MCF 10A (cell line): Measurements from ENCODE around the gene PROSER2. TPM values are rescaled to one million over a fixed set of nuclear protein-coding genes. Genes with fewer than 3 reads are reported as not detected.

Experiments
- BruUV-seq: library from RNA; stranded (reverse); fragments of 400-500 nt; replicated peaks from 2 replicates; lab custom pipeline; 2021; lab: Mats Ljungman, UMichigan
- CTCF ChIA-PET: fragments of 300-600 bp; sonication (Branson Sonifier 250); formaldehyde crosslinking; extraction: SDS; loops from one replicate; lab custom pipeline; 2021; ENCODE audit warnings: antibody characterized with exemption, inconsistent platforms; lab: Yijun Ruan, JAX
- POLR2A ChIA-PET: fragments of 300-600, 350-650 bp; sonication (Branson Sonifier 250); formaldehyde crosslinking; extraction: SDS; loops from one replicate; lab custom pipeline; 2020; ENCODE audit warnings: antibody characterized with exemption, inconsistent platforms; lab: Yijun Ruan, JAX
- DNase-seq: peaks from one replicate; pipeline ENCODE4 v3.0.0-alpha.2; 2018; ENCODE audit not compliant: unreplicated experiment
- H3K27ac Mint-ChIP-seq: one replicate; pipeline ENCODE4 v1.8.0; 2022; ENCODE audit warnings: mild to moderate bottlenecking, low read depth, mixed read lengths; ENCODE audit not compliant: unreplicated experiment
- H3K27me3 Mint-ChIP-seq: one replicate; pipeline ENCODE4 v1.8.0; 2022; ENCODE audit warnings: mixed read lengths; ENCODE audit not compliant: insufficient read depth, unreplicated experiment
- H3K36me3 Mint-ChIP-seq: one replicate; pipeline ENCODE4 v1.8.0; 2022; ENCODE audit warnings: mild to moderate bottlenecking, moderate library complexity, mixed read lengths; ENCODE audit not compliant: insufficient read depth, unreplicated experiment
- H3K4me1 Mint-ChIP-seq: one replicate; pipeline ENCODE4 v1.8.0; 2022; ENCODE audit warnings: mixed read lengths; ENCODE audit not compliant: insufficient read depth, unreplicated experiment
- H3K4me3 Mint-ChIP-seq: one replicate; pipeline ENCODE4 v1.8.0; 2022; ENCODE audit warnings: mild to moderate bottlenecking, moderate library complexity, mixed read lengths; ENCODE audit not compliant: unreplicated experiment
- H3K9me3 Mint-ChIP-seq: one replicate; pipeline ENCODE4 v1.8.0; 2022; ENCODE audit warnings: mixed read lengths; ENCODE audit not compliant: unreplicated experiment
- CTCF ChIP-seq: fragments of 200-600 bp; IDR thresholded peaks from one replicate; pipeline ENCODE4 v1.8.0; 2022; ENCODE audit warnings: antibody characterized with exemption, mild to moderate bottlenecking; ENCODE audit not compliant: unreplicated experiment
- intact Hi-C: fragments of 100-400 bp; cut with micrococcal nuclease; formaldehyde crosslinking; loops from 2 replicates; pipeline ENCODE4 v1.14.1; 2022
- total RNA-seq: library from RNA; stranded (reverse); gene quantifications from 2 replicates; pipeline ENCODE4 v1.2.3, GENCODE V29; 2022

Gene PROSER2
- total RNA-seq, 1 experiment from 2014 or later: 58.0 TPM

GRCh38 chr10:11776080-11776479 is 47.1 kb upstream of the PROSER2 start:
- Mint-ChIP-seq H3K27ac (no peak overlapping the region), H3K36me3 (no peaks in the 10 kb centered on the region), H3K27me3 (no peaks in the 10 kb centered on the region), H3K4me1 (no peaks in the 10 kb centered on the region), H3K4me3 (no peak overlapping the region), H3K9me3 (no peaks in the 10 kb centered on the region)
- intact Hi-C loops: no loop called here
- no peak for DNase-seq
- POLR2A ChIA-PET: no interaction called here
- no peak for TF ChIP-seq CTCF
- BruUV-seq: no TSS peak
- CTCF ChIA-PET: no interaction called here

GRCh38 chr10:11781114-11781513 is 42.0 kb upstream of the PROSER2 start:
- Mint-ChIP-seq H3K9me3 (no peaks in the 10 kb centered on the region), H3K4me1 (no peaks in the 10 kb centered on the region), H3K4me3 (no peak overlapping the region), H3K27me3 (no peaks in the 10 kb centered on the region), H3K27ac (no peak overlapping the region), H3K36me3 (no peaks in the 10 kb centered on the region)
- no peak for TF ChIP-seq CTCF
- BruUV-seq: no TSS peak
- no peak for DNase-seq
- POLR2A ChIA-PET: interaction anchor here (0.6 to 0.7 kb wide), 2 partner anchors 206 to 345 kb away, joined by 3 read pairs; no protein-coding TSS in a partner anchor
- CTCF ChIA-PET: interaction anchor here (0.6 to 5.4 kb wide), 12 partner anchors 8 to 1620 kb away, joined by 3 to 53 read pairs (median 8); no protein-coding TSS in a partner anchor
- intact Hi-C loops: loop anchor here (10.0 kb wide), 1 partner anchor 414 kb away; the partner anchor contains the start of genes CDC123 and NUDT5

GRCh38 chr10:11782793-11783557 is 40.2 kb upstream of the PROSER2 start:
- peak; percentile 73 for DNase-seq
- H3K9me3 Mint-ChIP-seq: no peaks in the 10 kb centered on the region
- no peaks in the 10 kb centered on the region for H3K27me3 Mint-ChIP-seq
- H3K4me3 Mint-ChIP-seq: no peak overlapping the region
- no peak overlapping the region for H3K27ac Mint-ChIP-seq
- TF ChIP-seq CTCF: peak; percentile 53
- H3K36me3 Mint-ChIP-seq: no peaks in the 10 kb centered on the region
- ChIA-PET CTCF (interaction anchor here (0.6 to 5.4 kb wide), 49 partner anchors 7 to 438 kb away, joined by 3 to 53 read pairs (median 4); no protein-coding TSS in a partner anchor), POLR2A (interaction anchor here (0.6 to 2.1 kb wide), 8 partner anchors 10 to 203 kb away, joined by 3 to 8 read pairs (median 4); partner anchors contain the start of gene PROSER2)
- BruUV-seq: no TSS peak
- H3K4me1 Mint-ChIP-seq: no peaks in the 10 kb centered on the region
- intact Hi-C loops: loop anchor here (1.0 to 10.0 kb wide), 2 partner anchors 203 to 412 kb away; partner anchors contain the start of genes CDC123 and NUDT5

GRCh38 chr10:11783558-11783865 is 39.6 kb upstream of the PROSER2 start:
- intact Hi-C loops: loop anchor here (1.0 to 10.0 kb wide), 2 partner anchors 203 to 411 kb away; partner anchors contain the start of genes CDC123 and NUDT5
- no peaks in the 10 kb centered on the region for H3K9me3 Mint-ChIP-seq
- no peak for TF ChIP-seq CTCF
- CTCF ChIA-PET: interaction anchor here (0.6 to 5.4 kb wide), 37 partner anchors 10 to 437 kb away, joined by 3 to 53 read pairs (median 4); no protein-coding TSS in a partner anchor
- no peak overlapping the region for H3K27ac Mint-ChIP-seq
- BruUV-seq: no TSS peak
- H3K4me1 Mint-ChIP-seq: no peaks in the 10 kb centered on the region
- no peaks in the 10 kb centered on the region for H3K27me3 Mint-ChIP-seq
- no peaks in the 10 kb centered on the region for H3K36me3 Mint-ChIP-seq
- POLR2A ChIA-PET: interaction anchor here (0.6 to 2.1 kb wide), 5 partner anchors 9 to 203 kb away, joined by 3 to 8 read pairs (median 4); no protein-coding TSS in a partner anchor
- peak; percentile 23 for DNase-seq
- H3K4me3 Mint-ChIP-seq: no peak overlapping the region
